Mesendoderm (in vitro differentiated cells): ENCODE results near the gene CFAP20. TPM values are rescaled to one million over a fixed set of nuclear protein-coding genes. Genes with fewer than 3 reads are reported as not detected.

Experiments used
- DNase-seq: peaks from one replicate; pipeline ENCODE4 v3.0.0; 2013
- H2AK5ac ChIP-seq: 2 replicates; pipeline ENCODE4 v1.6.1; 2013; ENCODE audit warnings: low read length, inconsistent platforms
- H2BK120ac ChIP-seq: 2 replicates; pipeline ENCODE4 v1.6.1; 2013; ENCODE audit warnings: low read depth, mild to moderate bottlenecking, low read length, moderate library complexity, mixed read lengths
- H2BK15ac ChIP-seq: replicated peaks from 2 replicates; pipeline ENCODE4 v1.6.1; 2013; ENCODE audit warnings: low read depth, mild to moderate bottlenecking, moderate library complexity
- H2BK5ac ChIP-seq: 2 replicates; pipeline ENCODE4 v1.6.1; 2013; ENCODE audit warnings: low read length, inconsistent platforms
- H3K18ac ChIP-seq: 2 replicates; pipeline ENCODE4 v1.6.1; 2013; ENCODE audit warnings: mild to moderate bottlenecking, low read length, mixed read lengths
- H3K23ac ChIP-seq: one replicate; pipeline ENCODE4 v1.6.1; 2013; ENCODE audit warnings: low read length
- H3K27ac ChIP-seq: 2 replicates; pipeline ENCODE4 v1.5.1; 2013; ENCODE audit warnings: low read depth, mild to moderate bottlenecking, inconsistent platforms, low read length, moderate library complexity
- H3K27me3 ChIP-seq: 2 replicates; pipeline ENCODE4 v1.6.1; 2013; ENCODE audit warnings: low read length, control low read depth, mild to moderate bottlenecking, inconsistent platforms; ENCODE audit not compliant: insufficient read depth, poor library complexity
- H3K36me3 ChIP-seq: 2 replicates; pipeline ENCODE4 v1.6.1; 2013; ENCODE audit warnings: low read length, inconsistent platforms; ENCODE audit not compliant: control insufficient read depth, insufficient read depth
- H3K4ac ChIP-seq: one replicate; pipeline ENCODE4 v1.6.1; 2013; ENCODE audit warnings: low read depth, mild to moderate bottlenecking, low read length, moderate library complexity
- H3K4me1 ChIP-seq: 2 replicates; pipeline ENCODE4 v1.6.1; 2013; ENCODE audit warnings: low read depth, low read length, inconsistent platforms; ENCODE audit not compliant: control insufficient read depth
- H3K4me2 ChIP-seq: 2 replicates; pipeline ENCODE4 v1.6.1; 2013; ENCODE audit warnings: low read length
- H3K4me3 ChIP-seq: 2 replicates; pipeline ENCODE4 v1.5.1; 2013; ENCODE audit warnings: mild to moderate bottlenecking, low read length
- H3K56ac ChIP-seq: one replicate; pipeline ENCODE4 v1.6.1; 2013; ENCODE audit warnings: low read length
- H3K79me1 ChIP-seq: 2 replicates; pipeline ENCODE4 v1.6.1; 2013; ENCODE audit warnings: low read length, inconsistent platforms
- H3K79me2 ChIP-seq: 2 replicates; pipeline ENCODE4 v1.6.1; 2013; ENCODE audit warnings: mild to moderate bottlenecking, low read length; ENCODE audit not compliant: control insufficient read depth, insufficient read depth
- H3K9ac ChIP-seq: 2 replicates; pipeline ENCODE4 v1.6.1; 2013; ENCODE audit warnings: low read length, inconsistent platforms
- H4K5ac ChIP-seq: one replicate; pipeline ENCODE4 v1.6.1; 2013; ENCODE audit warnings: low read length
- H4K8ac ChIP-seq: one replicate; pipeline ENCODE4 v1.6.1; 2013; ENCODE audit warnings: low read depth, mild to moderate bottlenecking, control low read depth, low read length, moderate library complexity
- whole genome bisulfite sequencing: extraction: QIAGEN DNeasy Blood & Tissue Kit; methylation state at CpG from one replicate; pipeline ENCODE4 v1.1.7; 2013; ENCODE audit warnings: low lambda C conversion rate, missing lambda C conversion rate; ENCODE audit not compliant: insufficient coverage; ENCODE audit errors: extremely low coverage; 5-methylcytosine and 5-hydroxymethylcytosine counted together
- small RNA-seq: library from polyadenylated mRNA; stranded (forward); fragments of <200 nt; extraction: miRNeasy Mini kit (QIAGEN cat#:217004); gene quantifications from one replicate; pipeline ENCODE3, GENCODE V24; 2013; ENCODE audit not compliant: insufficient read depth

The CFAP20 gene

GRCh38 chr16:58070585-58070984 is 58.6 kb downstream of the CFAP20 start:
- Histone ChIP-seq H3K23ac (no peak overlapping the region), H2BK15ac (no peak overlapping the region), H3K79me1 (no peaks in the 10 kb centered on the region), H2BK120ac (no peak overlapping the region), H2BK5ac (no peak overlapping the region), H4K5ac (no peak overlapping the region), H3K9ac (no peak overlapping the region), H3K4me3 (no peak overlapping the region), H3K56ac (no peak overlapping the region), H4K8ac (no peak overlapping the region), H3K27ac (no peak overlapping the region), H3K79me2 (no peaks in the 10 kb centered on the region), H3K36me3 (no peaks in the 10 kb centered on the region), H3K4me1 (no peaks in the 10 kb centered on the region), H3K4me2 (no peak overlapping the region), H2AK5ac (no peak overlapping the region), H3K4ac (no peak overlapping the region), H3K27me3 (no peaks in the 10 kb centered on the region), H3K18ac (no peak overlapping the region)
- WGBS: no CpG with 5 or more reads among the region's 4 CpGs
- DNase-seq: no peak

Small RNAs within 50 kb of the gene (small RNA-seq; reads per million reads assigned to genes)
- gene RF00019: not detected
